Ovary (tissue), 3 donors: Measurements from ENCODE around the gene UGT1A10.
"Not testable (repeated sequence)": the region's sequence is repeated elsewhere in the genome, so short reads cannot be mapped to it uniquely, and the experiment has no call there.

Experiments
- EP300 ChIP-seq: sonication (generic); formaldehyde crosslinking; IDR thresholded peaks from one replicate; pipeline ENCODE4 v1.6.1; 2017; ENCODE audit warnings: antibody characterized with exemption
- POLR2A ChIP-seq: fragments of 450-650 bp; IDR thresholded peaks from one replicate; pipeline ENCODE4 v1.6.1; 2017; ENCODE audit warnings: antibody characterized with exemption, mild to moderate bottlenecking, moderate library complexity
- TF ChIP-seq, protein P1 (sequence below), 3 donors: fragments of 450-650 bp in 2 of 3; fragments of 200-600 bp in 1 of 3; IDR thresholded peaks; one replicate each; pipeline versions ENCODE4 v1.5.1 to v1.8.0; 2016 to 2022; ENCODE audit warnings: antibody characterized with exemption in 3 of 3, mild to moderate bottlenecking in 1 of 3
- donor health status: DM: no; HTN: no; CAD: no.

DNA sequence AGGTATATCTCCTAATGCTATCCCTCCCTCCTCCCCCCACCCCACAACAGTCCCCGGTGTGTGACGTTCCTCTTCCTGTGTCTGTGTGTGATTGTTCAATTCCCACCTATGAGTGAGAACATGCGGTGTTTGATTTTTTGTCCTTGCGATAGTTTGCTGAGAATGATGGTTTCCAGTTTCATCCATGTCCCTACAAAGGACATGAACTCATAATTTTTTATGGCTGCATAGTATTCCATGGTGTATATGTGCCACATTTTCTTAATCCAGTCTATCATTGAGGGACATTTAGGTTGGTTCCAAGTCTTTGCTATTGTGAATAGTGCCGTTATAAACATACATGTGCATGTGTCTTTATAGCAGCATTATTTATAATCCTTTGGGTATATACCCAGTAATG lies 64.6 kb downstream of the UGT1A10 start:
- TF ChIP-seq POLR2A, EP300: not testable (repeated sequence)
- TF ChIP-seq, protein P1, sequence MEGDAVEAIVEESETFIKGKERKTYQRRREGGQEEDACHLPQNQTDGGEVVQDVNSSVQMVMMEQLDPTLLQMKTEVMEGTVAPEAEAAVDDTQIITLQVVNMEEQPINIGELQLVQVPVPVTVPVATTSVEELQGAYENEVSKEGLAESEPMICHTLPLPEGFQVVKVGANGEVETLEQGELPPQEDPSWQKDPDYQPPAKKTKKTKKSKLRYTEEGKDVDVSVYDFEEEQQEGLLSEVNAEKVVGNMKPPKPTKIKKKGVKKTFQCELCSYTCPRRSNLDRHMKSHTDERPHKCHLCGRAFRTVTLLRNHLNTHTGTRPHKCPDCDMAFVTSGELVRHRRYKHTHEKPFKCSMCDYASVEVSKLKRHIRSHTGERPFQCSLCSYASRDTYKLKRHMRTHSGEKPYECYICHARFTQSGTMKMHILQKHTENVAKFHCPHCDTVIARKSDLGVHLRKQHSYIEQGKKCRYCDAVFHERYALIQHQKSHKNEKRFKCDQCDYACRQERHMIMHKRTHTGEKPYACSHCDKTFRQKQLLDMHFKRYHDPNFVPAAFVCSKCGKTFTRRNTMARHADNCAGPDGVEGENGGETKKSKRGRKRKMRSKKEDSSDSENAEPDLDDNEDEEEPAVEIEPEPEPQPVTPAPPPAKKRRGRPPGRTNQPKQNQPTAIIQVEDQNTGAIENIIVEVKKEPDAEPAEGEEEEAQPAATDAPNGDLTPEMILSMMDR (IDR thresholded peaks at IDR 0.05) = not testable (repeated sequence)
